ENCODE results near the gene CCNK. TPM values are rescaled to one million over a fixed set of nuclear protein-coding genes. Genes with fewer than 3 reads are reported as not detected.
A peak's percentile ranks its signal among the peaks of the same experiment; 100 is the strongest.

The CCNK gene
- total and polyA plus RNA-seq, 4 donors = 11.2 to 40.9 (median 26.5) TPM

DNA sequence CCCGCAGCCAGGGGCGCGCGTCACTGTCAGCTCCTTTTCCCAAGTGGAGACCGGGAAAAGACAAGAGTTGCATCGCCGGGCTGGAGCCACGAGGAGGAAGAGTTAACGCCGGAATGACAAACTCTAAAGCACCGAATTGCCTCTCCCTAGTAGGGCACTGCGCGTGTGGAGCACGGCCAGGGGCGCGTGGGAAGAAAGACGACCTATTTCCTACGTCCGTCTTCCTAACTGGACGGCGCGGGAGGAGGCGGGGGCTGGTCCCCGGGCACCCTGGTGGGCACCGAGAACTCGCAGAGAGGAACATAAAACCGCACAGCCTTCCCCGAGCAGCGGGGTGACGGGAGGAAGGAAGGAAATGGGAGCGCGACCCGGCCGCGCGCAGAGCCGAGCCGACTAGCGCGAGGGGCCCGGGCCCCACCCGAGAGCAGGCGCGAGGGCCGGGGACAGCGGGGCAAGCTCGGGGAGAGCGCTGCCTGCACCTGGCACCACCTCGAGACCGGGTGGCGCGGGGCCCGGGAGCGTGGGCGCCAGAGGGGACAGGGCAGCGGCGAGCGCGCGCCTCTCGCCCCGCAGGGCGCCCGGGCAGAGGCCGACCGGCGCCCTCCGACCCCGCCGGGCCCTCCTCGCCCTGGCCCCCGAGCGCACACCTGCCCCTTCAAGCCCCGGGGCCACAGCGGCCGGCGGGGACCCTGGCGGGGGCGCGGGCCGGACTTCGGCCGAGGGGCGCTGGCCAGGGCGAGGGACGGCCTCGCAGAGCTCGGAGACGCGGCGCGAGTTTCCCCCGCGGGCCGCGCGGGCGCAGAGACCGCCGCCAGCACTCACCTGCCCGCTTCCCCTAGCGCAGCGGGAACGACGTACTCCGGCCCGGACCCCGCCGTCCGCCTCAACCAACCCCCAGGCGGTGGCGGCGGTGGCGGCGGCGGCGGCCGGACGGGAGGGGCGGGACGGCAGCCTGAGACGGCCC, 1.0 kb upstream of the CCNK start, which contains the start of gene SETD3:
Gene SETD3 (minus strand): TSS at position 954 of the 964 bp plus-strand sequence. CDS start 15,054 bp downstream, outside the sequence.
- peak; percentile 79 to 88 for DNase-seq
- Histone ChIP-seq H3K27me3 (ENCODE audit: control insufficient read depth in 1 of 2, insufficient read depth in 2 of 2, low read length in 1 of 2) (no peaks in the 10 kb centered on the region), H3K4me1 (ENCODE audit: control insufficient read depth in 1 of 2, insufficient read depth in 2 of 2, low read length in 2 of 2) (no peaks in the 10 kb centered on the region), H3K27ac (ENCODE audit: low read depth in 1 of 2, low read length in 2 of 2) (peak within 1 kb of the TSS; percentile 88 to 91), H3K9me3 (ENCODE audit: control insufficient read depth, low read length) (no peaks in the 10 kb centered on the region), H3K4me3 (ENCODE audit: low read length in 2 of 2) (peak within 1 kb of the TSS; percentile 89 to 92), H3K36me3 (ENCODE audit: control insufficient read depth in 1 of 2, insufficient read depth in 2 of 2, low read length in 1 of 2) (no peaks in the 10 kb centered on the region)
- intact Hi-C loops (cut with DNase I) = loop anchor here in 1 of 2 donors (2.0 to 10.0 kb wide), 2 partner anchors 49 to 125 kb away; partner anchors contain the start of gene CCDC85C
- 0 to 1% methylated on average over 74 to 122 of the region's 122 CpGs for WGBS, 2 donors
- no peak for ATAC-seq (ENCODE audit: low FRiP score)

DNA sequence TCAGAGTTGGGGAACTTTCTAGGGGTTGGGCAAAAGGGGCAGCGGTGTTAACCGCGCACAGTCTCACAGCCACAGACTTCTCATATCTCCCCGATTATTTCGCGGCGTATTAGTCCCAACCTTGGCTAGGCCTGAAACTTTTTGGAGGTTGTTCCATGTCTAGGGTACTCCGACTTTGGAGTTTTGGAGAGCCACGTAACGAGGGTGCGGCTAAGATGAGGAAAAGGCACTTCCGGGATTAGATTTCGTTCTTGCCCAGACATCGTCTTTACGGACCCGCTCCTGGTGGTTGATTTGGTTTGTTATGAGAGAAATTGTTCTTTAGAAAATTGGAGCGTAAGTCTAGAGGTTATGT, 513 bp downstream of the CCNK start:
- H3K4me1 ChIP-seq (ENCODE audit: control insufficient read depth in 1 of 2, insufficient read depth in 2 of 2, low read length in 2 of 2) = no peaks in the 10 kb centered on the region
- no peak for ATAC-seq (ENCODE audit: low FRiP score)
- no peaks in the 10 kb centered on the region for H3K36me3 ChIP-seq (ENCODE audit: control insufficient read depth in 1 of 2, insufficient read depth in 2 of 2, low read length in 1 of 2)
- H3K27me3 ChIP-seq (ENCODE audit: control insufficient read depth in 1 of 2, insufficient read depth in 2 of 2, low read length in 1 of 2) = no peaks in the 10 kb centered on the region
- peak overlapping the region; percentile 89 to 92 for H3K4me3 ChIP-seq (ENCODE audit: low read length in 2 of 2)
- peak overlapping the region; percentile 64 to 88 for H3K27ac ChIP-seq (ENCODE audit: low read depth in 1 of 2, low read length in 2 of 2)
- WGBS, 2 donors = 0% methylated on average over 17 of the region's 17 CpGs
- no peaks in the 10 kb centered on the region for H3K9me3 ChIP-seq (ENCODE audit: control insufficient read depth, low read length)
- no peak for DNase-seq
- intact Hi-C loops (cut with DNase I) = loop anchor here in 1 of 2 donors (2.0 to 10.0 kb wide), 2 partner anchors 51 to 123 kb away; partner anchors contain the start of gene CCDC85C

DNA sequence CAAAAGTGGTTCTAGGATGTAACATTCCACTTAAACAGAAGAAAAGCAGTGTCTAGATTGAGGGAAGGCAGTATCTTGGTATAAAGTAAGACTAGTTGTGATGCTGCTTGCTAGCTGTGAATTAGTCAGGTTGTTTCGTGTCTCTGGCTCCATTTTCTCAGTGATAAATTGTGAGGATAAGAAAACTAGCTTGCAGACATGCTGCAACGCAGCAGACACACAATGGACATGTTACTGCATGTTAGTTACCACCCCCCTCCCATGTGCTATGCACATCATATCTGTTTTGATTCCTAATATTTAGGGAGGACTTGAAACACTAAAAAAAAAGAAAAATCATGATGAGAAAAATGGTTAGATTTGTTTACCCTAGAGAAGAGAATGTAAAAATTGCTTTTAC, 2.9 kb downstream of the CCNK start:
- DNase-seq (no peak), ATAC-seq (ENCODE audit: low FRiP score) (no peak)
- WGBS, 2 donors = 57 to 58% methylated on average over 2 of the region's 2 CpGs
- Histone ChIP-seq H3K4me3 (ENCODE audit: low read length in 2 of 2) (no peak overlapping the region), H3K9me3 (ENCODE audit: control insufficient read depth, low read length) (no peaks in the 10 kb centered on the region), H3K27me3 (ENCODE audit: control insufficient read depth in 1 of 2, insufficient read depth in 2 of 2, low read length in 1 of 2) (no peaks in the 10 kb centered on the region), H3K36me3 (ENCODE audit: control insufficient read depth in 1 of 2, insufficient read depth in 2 of 2, low read length in 1 of 2) (no peaks in the 10 kb centered on the region), H3K4me1 (ENCODE audit: control insufficient read depth in 1 of 2, insufficient read depth in 2 of 2, low read length in 2 of 2) (no peaks in the 10 kb centered on the region), H3K27ac (ENCODE audit: low read depth in 1 of 2, low read length in 2 of 2) (no peak overlapping the region)
- intact Hi-C loops (cut with DNase I) = loop anchor here in 1 of 2 donors (10.0 kb wide), 1 partner anchor 121 kb away; the partner anchor contains the start of gene CCDC85C

DNA sequence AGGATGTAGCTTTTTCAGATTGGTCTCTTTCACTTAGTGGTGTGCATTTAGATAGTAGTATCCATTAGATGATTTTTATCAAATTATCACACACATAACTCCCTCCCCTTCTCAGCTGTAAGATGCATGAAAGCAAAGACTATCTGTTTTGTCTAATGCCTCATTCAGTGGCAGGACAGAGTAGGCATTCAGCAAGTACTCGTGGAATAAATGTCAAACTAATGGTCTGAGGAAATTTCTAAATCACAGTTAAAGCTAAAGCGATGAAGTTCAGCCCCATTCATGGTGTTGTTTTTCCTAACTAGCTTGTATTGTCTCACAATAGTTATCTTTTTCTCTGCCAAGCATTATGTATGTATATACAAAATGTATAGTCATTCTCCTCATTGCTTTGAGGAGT, 16.1 kb downstream of the CCNK start:
- 93 to 97% methylated on average over 2 of the region's 2 CpGs for WGBS, 2 donors
- no peak overlapping the region for H3K27ac ChIP-seq (ENCODE audit: low read depth in 1 of 2, low read length in 2 of 2)
- intact Hi-C loops (cut with DNase I) = no loop called here
- H3K4me3 ChIP-seq (ENCODE audit: low read length in 2 of 2) = no peak overlapping the region
- H3K4me1 ChIP-seq (ENCODE audit: control insufficient read depth in 1 of 2, insufficient read depth in 2 of 2, low read length in 2 of 2) = no peaks in the 10 kb centered on the region
- peaks cover 17 to 19% of the 10 kb centered on the region in 2 donors for H3K36me3 ChIP-seq (ENCODE audit: control insufficient read depth in 1 of 2, insufficient read depth in 2 of 2, low read length in 1 of 2)
- no peaks in the 10 kb centered on the region for H3K9me3 ChIP-seq (ENCODE audit: control insufficient read depth, low read length)
- no peaks in the 10 kb centered on the region for H3K27me3 ChIP-seq (ENCODE audit: control insufficient read depth in 1 of 2, insufficient read depth in 2 of 2, low read length in 1 of 2)
- DNase-seq = no peak
- ATAC-seq (ENCODE audit: low FRiP score) = no peak

DNA sequence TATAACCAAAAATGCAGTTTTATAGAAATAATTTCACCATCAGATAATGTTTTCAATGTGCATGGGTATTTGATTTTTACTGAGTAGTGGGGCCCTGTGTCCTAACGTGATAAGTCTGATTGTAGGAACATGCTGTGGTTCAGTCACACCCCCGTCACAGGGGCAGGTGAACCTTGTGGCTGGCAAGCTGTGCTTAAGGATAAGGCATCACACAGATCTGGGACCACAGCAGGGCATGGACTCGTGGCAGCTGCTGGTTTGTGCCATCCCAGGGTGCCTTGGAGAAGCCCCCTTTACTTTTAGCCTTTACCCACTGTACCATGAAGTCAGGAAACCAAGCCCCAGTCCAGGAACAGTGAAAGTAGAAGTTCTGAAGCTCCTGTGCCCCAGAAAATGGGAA, 16.7 kb downstream of the CCNK start:
- Histone ChIP-seq H3K4me3 (ENCODE audit: low read length in 2 of 2) (no peak overlapping the region), H3K27me3 (ENCODE audit: control insufficient read depth in 1 of 2, insufficient read depth in 2 of 2, low read length in 1 of 2) (no peaks in the 10 kb centered on the region), H3K36me3 (ENCODE audit: control insufficient read depth in 1 of 2, insufficient read depth in 2 of 2, low read length in 1 of 2) (peaks cover 17 to 23% of the 10 kb centered on the region in 2 donors), H3K9me3 (ENCODE audit: control insufficient read depth, low read length) (no peaks in the 10 kb centered on the region), H3K27ac (ENCODE audit: low read depth in 1 of 2, low read length in 2 of 2) (no peak overlapping the region), H3K4me1 (ENCODE audit: control insufficient read depth in 1 of 2, insufficient read depth in 2 of 2, low read length in 2 of 2) (no peaks in the 10 kb centered on the region)
- no peak for DNase-seq
- intact Hi-C loops (cut with DNase I) = no loop called here
- no peak for ATAC-seq (ENCODE audit: low FRiP score)
- WGBS, 2 donors = 89 to 93% methylated on average over 3 of the region's 3 CpGs

DNA sequence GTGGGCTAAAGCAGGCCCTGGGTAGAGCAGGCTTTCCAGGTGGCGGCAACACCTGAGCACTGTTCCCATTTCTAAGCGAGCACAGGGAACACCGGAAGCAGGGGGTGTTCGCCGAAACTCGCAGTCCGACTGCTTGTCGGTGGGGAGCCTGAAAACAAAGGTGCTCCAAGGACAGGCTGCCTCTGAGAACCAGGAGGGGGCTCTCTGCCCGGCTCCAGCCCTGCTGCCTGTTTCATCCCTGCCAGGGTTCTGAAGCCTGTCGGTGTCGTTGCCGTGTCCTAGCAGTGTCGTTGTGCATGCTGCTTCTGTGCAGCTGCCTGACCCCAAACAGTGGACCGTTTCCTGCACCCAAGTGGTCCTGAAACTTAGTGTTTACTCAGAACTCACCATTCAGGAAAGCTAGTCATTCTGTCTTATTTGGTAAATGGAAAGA, 21.8 kb downstream of the CCNK start:
- Histone ChIP-seq H3K27me3 (ENCODE audit: control insufficient read depth in 1 of 2, insufficient read depth in 2 of 2, low read length in 1 of 2) (no peaks in the 10 kb centered on the region), H3K4me1 (ENCODE audit: control insufficient read depth in 1 of 2, insufficient read depth in 2 of 2, low read length in 2 of 2) (no peaks in the 10 kb centered on the region), H3K9me3 (ENCODE audit: control insufficient read depth, low read length) (no peaks in the 10 kb centered on the region), H3K36me3 (ENCODE audit: control insufficient read depth in 1 of 2, insufficient read depth in 2 of 2, low read length in 1 of 2) (peaks cover 4 to 27% of the 10 kb centered on the region in 2 donors), H3K27ac (ENCODE audit: low read depth in 1 of 2, low read length in 2 of 2) (no peak overlapping the region), H3K4me3 (ENCODE audit: low read length in 2 of 2) (no peak overlapping the region)
- no peak for DNase-seq
- intact Hi-C loops (cut with DNase I) = no loop called here
- no peak for ATAC-seq (ENCODE audit: low FRiP score)
- WGBS, 2 donors = 64 to 69% methylated on average over 14 of the region's 14 CpGs

DNA sequence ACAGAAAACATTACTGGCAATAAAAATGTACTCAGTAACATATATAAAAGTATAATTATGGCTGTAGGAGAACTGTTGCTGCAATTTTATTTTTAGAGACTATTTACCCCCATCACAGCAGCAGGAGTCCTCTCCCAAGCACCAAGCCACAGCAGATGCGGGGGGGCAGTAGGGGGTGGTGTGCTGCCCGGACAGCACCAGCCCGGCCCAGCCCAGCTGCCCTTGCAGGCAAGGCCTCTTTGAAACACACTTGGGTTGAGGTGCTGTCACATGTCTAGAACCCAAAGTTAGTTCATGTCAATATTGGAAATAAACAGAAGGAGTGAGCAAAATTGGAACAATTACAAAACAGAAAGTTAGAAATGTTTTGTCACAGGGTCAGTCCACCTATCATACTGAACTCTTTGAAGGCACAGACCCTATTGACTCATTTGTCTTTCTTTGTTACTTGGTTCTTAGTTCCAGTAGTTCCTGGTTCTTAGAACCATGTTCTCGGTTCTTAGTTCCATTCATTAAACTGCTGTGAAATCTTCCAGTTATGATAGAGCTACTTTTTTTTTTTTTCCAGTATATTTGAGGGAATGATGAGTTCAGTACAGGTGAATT, 22.7 kb downstream of the CCNK start:
- DNase-seq = no peak
- no peak for ATAC-seq (ENCODE audit: low FRiP score)
- 87 to 89% methylated on average over 4 of the region's 4 CpGs for WGBS, 2 donors

DNA sequence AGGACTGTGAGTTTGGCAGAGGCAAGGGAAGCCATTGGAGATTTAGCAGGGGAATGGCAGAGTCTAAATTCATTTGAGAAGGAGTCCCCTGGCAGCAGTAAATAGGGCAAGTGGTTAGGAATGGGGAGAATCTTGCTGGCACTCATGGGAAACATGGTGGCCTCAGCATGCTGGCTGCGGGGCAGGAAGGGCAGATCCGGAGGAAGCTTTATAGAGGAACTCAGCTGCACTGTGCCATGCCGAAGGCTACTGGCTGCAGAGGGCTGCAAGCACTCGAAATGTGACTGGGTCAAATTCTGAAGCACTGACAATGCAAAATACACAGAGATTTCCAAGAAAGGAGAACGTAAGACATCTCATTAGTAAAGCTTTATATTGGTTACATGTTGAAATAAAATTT, 23.9 kb downstream of the CCNK start:
- peaks cover 3 to 30% of the 10 kb centered on the region in 2 donors for H3K36me3 ChIP-seq (ENCODE audit: control insufficient read depth in 1 of 2, insufficient read depth in 2 of 2, low read length in 1 of 2)

More for the DNA sequence above, 22.7 kb downstream of the CCNK start:
- Histone ChIP-seq H3K27ac (ENCODE audit: low read depth in 1 of 2, low read length in 2 of 2) (no peak overlapping the region), H3K9me3 (ENCODE audit: control insufficient read depth, low read length) (no peaks in the 10 kb centered on the region), H3K4me1 (ENCODE audit: control insufficient read depth in 1 of 2, insufficient read depth in 2 of 2, low read length in 2 of 2) (no peaks in the 10 kb centered on the region), H3K4me3 (ENCODE audit: low read length in 2 of 2) (no peak overlapping the region), H3K27me3 (ENCODE audit: control insufficient read depth in 1 of 2, insufficient read depth in 2 of 2, low read length in 1 of 2) (no peaks in the 10 kb centered on the region), H3K36me3 (ENCODE audit: control insufficient read depth in 1 of 2, insufficient read depth in 2 of 2, low read length in 1 of 2) (peaks cover 3 to 27% of the 10 kb centered on the region in 2 donors)
- intact Hi-C loops (cut with DNase I) = no loop called here

More for the DNA sequence above, 23.9 kb downstream of the CCNK start:
- ATAC-seq (ENCODE audit: low FRiP score) (no peak), DNase-seq (no peak)
- Histone ChIP-seq H3K4me3 (ENCODE audit: low read length in 2 of 2) (no peak overlapping the region), H3K9me3 (ENCODE audit: control insufficient read depth, low read length) (no peaks in the 10 kb centered on the region), H3K27ac (ENCODE audit: low read depth in 1 of 2, low read length in 2 of 2) (no peak overlapping the region), H3K27me3 (ENCODE audit: control insufficient read depth in 1 of 2, insufficient read depth in 2 of 2, low read length in 1 of 2) (no peaks in the 10 kb centered on the region), H3K4me1 (ENCODE audit: control insufficient read depth in 1 of 2, insufficient read depth in 2 of 2, low read length in 2 of 2) (no peaks in the 10 kb centered on the region)
- WGBS, 2 donors = 91 to 92% methylated on average over 5 of the region's 5 CpGs
- intact Hi-C loops (cut with DNase I) = no loop called here
